Measurements from ENCODE around the gene PRSS1. TPM values are rescaled to one million over a fixed set of nuclear protein-coding genes. Genes with fewer than 3 reads are reported as not detected.
A peak's percentile ranks its signal among the peaks of the same experiment; 100 is the strongest.

Gene PRSS1
- total and polyA plus RNA-seq, 2 donors (not counting 1 experiment from before 2014, with no cell fraction given) = not detected

DNA sequence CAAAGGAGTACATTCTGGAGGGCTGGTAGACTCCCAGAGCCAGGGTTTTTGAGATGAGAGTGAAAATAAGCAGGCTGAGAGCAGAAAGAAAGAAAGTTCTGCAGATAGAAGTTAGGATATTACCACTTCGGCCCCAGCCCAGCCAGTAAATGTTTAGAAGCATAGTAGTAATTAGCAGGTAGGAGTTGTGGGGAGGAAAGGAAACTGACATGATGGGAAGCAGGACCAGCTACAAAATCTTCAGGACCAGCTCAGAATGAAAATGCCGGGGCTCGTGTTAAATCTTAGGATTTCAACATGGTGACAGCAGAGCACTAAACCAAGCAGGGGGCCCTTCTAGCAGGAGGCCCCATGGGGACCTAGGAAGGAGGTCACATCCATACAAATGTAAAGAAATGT is 50.2 kb downstream of the PRSS1 start:
- no peak for DNase-seq
- ChIA-PET POLR2A (interaction anchor here (0.7 to 18.8 kb wide), 4 partner anchors 9 to 55 kb away, joined by 3 to 961 read pairs (median 126); partner anchors contain the start of gene EPHB6), CTCF (interaction anchor here (1.1 to 32.8 kb wide), 5 partner anchors 11 to 86 kb away, joined by 4 to 1138 read pairs (median 12); partner anchors contain the start of gene EPHB6)
- peak overlapping the region; percentile 91 for H3K9ac ChIP-seq (ENCODE audit: low read length)
- peaks cover 48 to 64% of the 10 kb centered on the region in 2 donors for H3K4me1 ChIP-seq (ENCODE audit: control insufficient read depth in 2 of 2, insufficient read depth in 2 of 2, low read length in 2 of 2)
- peak overlapping the region; percentile 100 for H3K4me3 Mint-ChIP-seq
- peak overlapping the region; percentile 14 to 99 for H3K27ac ChIP-seq (ENCODE audit: low read length in 2 of 2)
- no peak for ATAC-seq (ENCODE audit: low read depth)
- H3K79me2 ChIP-seq (ENCODE audit: control insufficient read depth, insufficient read depth, low read length) = peaks cover 60% of the 10 kb centered on the region
- no peaks in the 10 kb centered on the region for H3K9me3 Mint-ChIP-seq (ENCODE audit: insufficient read depth)
- 81% methylated on average over 3 of the region's 3 CpGs for WGBS (ENCODE audit: insufficient coverage)
- H3K36me3 ChIP-seq (replicated peaks in 1 of 2; ENCODE audit: control extremely low read depth in 1 of 2, control insufficient read depth in 1 of 2, extremely low read depth in 1 of 2, insufficient read depth in 2 of 2, low read length in 1 of 2) = peaks cover 3 to 34% of the 10 kb centered on the region in 2 experiments
- H3K27me3 Mint-ChIP-seq = no peaks in the 10 kb centered on the region
- H3K4me3 ChIP-seq (ENCODE audit: control extremely low read depth in 1 of 5, extremely low read depth in 1 of 5, insufficient read depth in 1 of 5, low read depth in 2 of 5, low read length in 4 of 5) = peak overlapping the region in 4 of 5 experiments; percentile 83 to 93 (median 91)
- intact Hi-C loops (cut with micrococcal nuclease) = no loop called here
- peak overlapping the region; percentile 83 for H3K4me2 ChIP-seq (replicated peaks; ENCODE audit: low read depth, low read length, poor library complexity, severe bottlenecking)
- H2AFZ ChIP-seq (ENCODE audit: insufficient read depth, low read depth, low read length, poor library complexity, severe bottlenecking) = no peak overlapping the region
- TF ChIP-seq, protein P1, sequence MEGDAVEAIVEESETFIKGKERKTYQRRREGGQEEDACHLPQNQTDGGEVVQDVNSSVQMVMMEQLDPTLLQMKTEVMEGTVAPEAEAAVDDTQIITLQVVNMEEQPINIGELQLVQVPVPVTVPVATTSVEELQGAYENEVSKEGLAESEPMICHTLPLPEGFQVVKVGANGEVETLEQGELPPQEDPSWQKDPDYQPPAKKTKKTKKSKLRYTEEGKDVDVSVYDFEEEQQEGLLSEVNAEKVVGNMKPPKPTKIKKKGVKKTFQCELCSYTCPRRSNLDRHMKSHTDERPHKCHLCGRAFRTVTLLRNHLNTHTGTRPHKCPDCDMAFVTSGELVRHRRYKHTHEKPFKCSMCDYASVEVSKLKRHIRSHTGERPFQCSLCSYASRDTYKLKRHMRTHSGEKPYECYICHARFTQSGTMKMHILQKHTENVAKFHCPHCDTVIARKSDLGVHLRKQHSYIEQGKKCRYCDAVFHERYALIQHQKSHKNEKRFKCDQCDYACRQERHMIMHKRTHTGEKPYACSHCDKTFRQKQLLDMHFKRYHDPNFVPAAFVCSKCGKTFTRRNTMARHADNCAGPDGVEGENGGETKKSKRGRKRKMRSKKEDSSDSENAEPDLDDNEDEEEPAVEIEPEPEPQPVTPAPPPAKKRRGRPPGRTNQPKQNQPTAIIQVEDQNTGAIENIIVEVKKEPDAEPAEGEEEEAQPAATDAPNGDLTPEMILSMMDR (IDR thresholded peaks at IDR 0.05) = no peak
- TF ChIP-seq EZH2 (IDR thresholded peaks at IDR 0.05; ENCODE audit: borderline replicate concordance, insufficient read depth, low read depth, low read length, poor library complexity, severe bottlenecking) = no peak
- H3K27me3 ChIP-seq (replicated peaks in 1 of 4; ENCODE audit: control extremely low read depth in 1 of 4, control insufficient read depth in 3 of 4, insufficient read depth in 4 of 4, low read length in 3 of 4) = no peaks in the 10 kb centered on the region
- peak overlapping the region; percentile 100 for H3K27ac Mint-ChIP-seq
- no peaks in the 10 kb centered on the region for H3K9me3 ChIP-seq (ENCODE audit: control extremely low read depth in 1 of 3, control insufficient read depth in 2 of 3, insufficient read depth in 1 of 3, low read length in 2 of 3)
- peaks cover 82% of the 10 kb centered on the region for H3K4me1 Mint-ChIP-seq
- no peaks in the 10 kb centered on the region for H4K20me1 ChIP-seq (ENCODE audit: control insufficient read depth, insufficient read depth, low read length, poor library complexity, severe bottlenecking)

DNA sequence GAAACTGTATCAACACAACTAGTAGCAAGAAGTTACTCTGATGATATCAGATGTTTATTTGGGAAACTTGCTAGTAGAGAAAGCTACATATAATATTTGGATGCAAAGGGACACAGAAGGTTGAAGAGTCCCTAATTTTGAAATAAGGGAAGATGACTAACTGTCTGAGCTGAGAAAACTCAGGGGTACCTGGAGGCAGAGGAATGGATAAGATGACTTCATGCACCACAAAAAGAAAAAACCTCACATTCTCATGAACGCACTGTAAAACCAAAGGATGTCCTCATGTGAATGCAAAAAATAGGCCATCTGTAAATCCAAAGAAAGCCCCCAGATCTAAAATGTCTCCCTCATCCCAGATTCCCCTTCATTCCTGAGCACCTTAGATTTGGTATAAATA is 50.8 kb downstream of the PRSS1 start:
- no peak for TF ChIP-seq EZH2 (IDR thresholded peaks at IDR 0.05; ENCODE audit: borderline replicate concordance, insufficient read depth, low read depth, low read length, poor library complexity, severe bottlenecking)
- TF ChIP-seq, protein P1 (IDR thresholded peaks at IDR 0.05) = no peak
- H3K4me3 ChIP-seq (ENCODE audit: control extremely low read depth in 1 of 5, extremely low read depth in 1 of 5, insufficient read depth in 1 of 5, low read depth in 2 of 5, low read length in 4 of 5) = peak overlapping the region in 1 of 5 experiments; percentile 93
- Mint-ChIP-seq H3K4me1 (peaks cover 82% of the 10 kb centered on the region), H3K9me3 (ENCODE audit: insufficient read depth) (no peaks in the 10 kb centered on the region), H3K4me3 (peak overlapping the region; percentile 100), H3K27me3 (no peaks in the 10 kb centered on the region), H3K27ac (peak overlapping the region; percentile 100)
- WGBS (ENCODE audit: insufficient coverage) = 86% methylated on average over 1 of the region's 1 CpG
- peak overlapping the region; percentile 83 for H3K4me2 ChIP-seq (replicated peaks; ENCODE audit: low read depth, low read length, poor library complexity, severe bottlenecking)
- peaks cover 48 to 64% of the 10 kb centered on the region in 2 donors for H3K4me1 ChIP-seq (ENCODE audit: control insufficient read depth in 2 of 2, insufficient read depth in 2 of 2, low read length in 2 of 2)
- no peaks in the 10 kb centered on the region for H4K20me1 ChIP-seq (ENCODE audit: control insufficient read depth, insufficient read depth, low read length, poor library complexity, severe bottlenecking)
- POLR2A ChIA-PET = interaction anchor here (0.6 to 18.8 kb wide), 3 partner anchors 10 to 286 kb away, joined by 4 to 961 read pairs (median 205); no protein-coding TSS in a partner anchor
- peaks cover 3 to 34% of the 10 kb centered on the region in 2 experiments for H3K36me3 ChIP-seq (replicated peaks in 1 of 2; ENCODE audit: control extremely low read depth in 1 of 2, control insufficient read depth in 1 of 2, extremely low read depth in 1 of 2, insufficient read depth in 2 of 2, low read length in 1 of 2)
- H3K27me3 ChIP-seq (replicated peaks in 1 of 4; ENCODE audit: control extremely low read depth in 1 of 4, control insufficient read depth in 3 of 4, insufficient read depth in 4 of 4, low read length in 3 of 4) = no peaks in the 10 kb centered on the region
- no peak for DNase-seq
- no peak overlapping the region for H2AFZ ChIP-seq (ENCODE audit: insufficient read depth, low read depth, low read length, poor library complexity, severe bottlenecking)
- no peak for ATAC-seq (ENCODE audit: low read depth)
- H3K9ac ChIP-seq (ENCODE audit: low read length) = peak overlapping the region; percentile 91
- peaks cover 63% of the 10 kb centered on the region for H3K79me2 ChIP-seq (ENCODE audit: control insufficient read depth, insufficient read depth, low read length)
- intact Hi-C loops (cut with micrococcal nuclease) = no loop called here
- CTCF ChIA-PET = interaction anchor here (1.1 to 32.8 kb wide), 3 partner anchors 10 to 17 kb away, joined by 4 to 1138 read pairs (median 178); no protein-coding TSS in a partner anchor
- peak overlapping the region; percentile 14 to 99 for H3K27ac ChIP-seq (ENCODE audit: low read length in 2 of 2)
- no peaks in the 10 kb centered on the region for H3K9me3 ChIP-seq (ENCODE audit: control extremely low read depth in 1 of 3, control insufficient read depth in 2 of 3, insufficient read depth in 1 of 3, low read length in 2 of 3)

Data from B cell (primary cell).